ENCODE data around the gene CKLF.

GRCh38 chr16:66507731-66508239 lies 44.6 kb upstream of the CKLF start:
- TF ChIP-seq CTCF (IDR thresholded peaks at IDR 0.05; ENCODE audit: low read depth, low read length, missing input control) (no peak), NR2F2 (IDR thresholded peaks at IDR 0.05) (no peak)

All from liver (tissue), 3 donors.